HepG2 (cell line): ENCODE data around the gene SIK1. TPM values are rescaled to one million over a fixed set of nuclear protein-coding genes. Genes with fewer than 3 reads are reported as not detected.
A peak's percentile ranks its signal among the peaks of the same experiment; 100 is the strongest.

ENCODE experiments used
- ATF1 ChIP-seq: IDR thresholded peaks from 2 replicates; pipeline ENCODE4 v1.6.1; 2016; ENCODE audit warnings: mild to moderate bottlenecking, control low read depth
- ATRX ChIP-seq: sonication (generic); formaldehyde crosslinking; IDR thresholded peaks from 2 replicates; pipeline ENCODE4 v1.4.0; 2020; ENCODE audit warnings: missing genetic modification reagents, borderline replicate concordance
- DPF2 ChIP-seq: sonication (generic); formaldehyde crosslinking; IDR thresholded peaks from 2 replicates; pipeline ENCODE4 v1.4.0; 2020; ENCODE audit warnings: mild to moderate bottlenecking, low read depth, missing genetic modification reagents, borderline replicate concordance
- ELF1 ChIP-seq: sonication (generic); formaldehyde crosslinking; IDR thresholded peaks from 2 replicates; pipeline ENCODE4 v1.4.0; 2020; ENCODE audit warnings: missing genetic modification reagents
- HNRNPK ChIP-seq: fragments of 200-400 bp; formaldehyde crosslinking; IDR thresholded peaks from 2 replicates; pipeline ENCODE4 v1.6.1; 2018; ENCODE audit warnings: low read length, low read depth, moderate library complexity, mild to moderate bottlenecking; ENCODE audit not compliant: poor library complexity, severe bottlenecking
- KLF13 ChIP-seq: sonication (generic); formaldehyde crosslinking; IDR thresholded peaks from 2 replicates; pipeline ENCODE4 v1.4.0; 2020; ENCODE audit warnings: mild to moderate bottlenecking, missing genetic modification reagents
- MLXIP ChIP-seq: sonication (generic); formaldehyde crosslinking; IDR thresholded peaks from 2 replicates; pipeline ENCODE4 v1.9.0; 2021; ENCODE audit warnings: missing genetic modification reagents, borderline replicate concordance
- ONECUT2 ChIP-seq: sonication (generic); formaldehyde crosslinking; IDR thresholded peaks from 2 replicates; pipeline ENCODE4 v1.4.0; 2020; ENCODE audit warnings: missing genetic modification reagents
- RARA ChIP-seq: IDR thresholded peaks from 2 replicates; pipeline ENCODE4 v1.6.1; 2016; ENCODE audit warnings: missing genetic modification reagents, missing compliant biosample characterization
- SAP130 ChIP-seq: IDR thresholded peaks from 2 replicates; pipeline ENCODE4 v1.6.1; 2016; ENCODE audit warnings: low read depth
- SIN3A ChIP-seq: IDR thresholded peaks from 2 replicates; pipeline ENCODE4 v1.6.1; 2011; ENCODE audit warnings: low read depth, mild to moderate bottlenecking, control low read depth, low read length, borderline replicate concordance
- ZFY ChIP-seq: sonication (generic); formaldehyde crosslinking; IDR thresholded peaks from 2 replicates; pipeline ENCODE4 v1.4.0; 2020; ENCODE audit warnings: missing genetic modification reagents
- ZNF225 ChIP-seq: sonication (generic); formaldehyde crosslinking; IDR thresholded peaks from 2 replicates; pipeline ENCODE4 v1.4.0; 2020; ENCODE audit warnings: mild to moderate bottlenecking, missing genetic modification reagents
- ZNF230 ChIP-seq: sonication (generic); formaldehyde crosslinking; IDR thresholded peaks from 2 replicates; pipeline ENCODE4 v1.4.0; 2020; ENCODE audit warnings: mild to moderate bottlenecking, missing genetic modification reagents
- ZNF501 ChIP-seq: sonication (generic); formaldehyde crosslinking; IDR thresholded peaks from 2 replicates; pipeline ENCODE4 v1.5.1; 2020; ENCODE audit warnings: mild to moderate bottlenecking, moderate library complexity, missing genetic modification reagents
- ZNF776 ChIP-seq: sonication (generic); formaldehyde crosslinking; IDR thresholded peaks from 2 replicates; pipeline ENCODE4 v1.4.0; 2020; ENCODE audit warnings: mild to moderate bottlenecking, missing genetic modification reagents
- ZNF780A ChIP-seq: sonication (generic); formaldehyde crosslinking; IDR thresholded peaks from 2 replicates; pipeline ENCODE4 v1.8.0; 2022; ENCODE audit warnings: mild to moderate bottlenecking, missing genetic modification reagents, moderate library complexity
- polyA plus RNA-seq, 8 experiments: library from polyadenylated mRNA; depleted of rRNA in 3 of 8; stranded (reverse) in 7 of 8; unstranded in 1 of 8; fragments of >200 nt; fragmentation: Illumina TruSeq in 4 of 8; extraction: Trizol in 4 of 8; gene quantifications; 2 replicates each; pipeline versions ENCODE4 v1.2.1 to v1.2.3, GENCODE V29; 2011 to 2016; ENCODE audit warnings: low read depth in 4 of 8, missing spikeins in 1 of 8, mixed read lengths in 1 of 8; ENCODE audit not compliant: insufficient read depth in 1 of 8
- total RNA-seq, 5 experiments: library from RNA; depleted of rRNA; stranded (reverse); fragments of >200 nt; fragmentation: Illumina TruSeq; extraction: Trizol; gene quantifications; 2 replicates each; pipeline ENCODE4 v1.2.3, GENCODE V29; 2016; ENCODE audit warnings: low read depth in 1 of 5
- TF ChIP-seq, protein P1 (sequence below): sonication (generic); formaldehyde crosslinking; IDR thresholded peaks from 2 replicates; pipeline ENCODE4 v1.4.0; 2020; ENCODE audit warnings: missing genetic modification reagents, borderline replicate concordance
- TF ChIP-seq, protein P2 (sequence below): sonication (generic); formaldehyde crosslinking; IDR thresholded peaks from 2 replicates; pipeline ENCODE4 v1.4.0; 2020; ENCODE audit warnings: missing genetic modification reagents, borderline replicate concordance
- TF ChIP-seq, protein P3 (sequence below): sonication (generic); formaldehyde crosslinking; IDR thresholded peaks from 2 replicates; pipeline ENCODE4 v1.8.0; 2022; ENCODE audit warnings: mild to moderate bottlenecking, missing genetic modification reagents, moderate library complexity

Gene SIK1
- total and polyA plus RNA-seq, 2 of the 13 experiments (the other 11 are each of a cell fraction or from before 2014, with no cell fraction given): 4.5 to 14.5 TPM

- TF ChIP-seq, protein P1, sequence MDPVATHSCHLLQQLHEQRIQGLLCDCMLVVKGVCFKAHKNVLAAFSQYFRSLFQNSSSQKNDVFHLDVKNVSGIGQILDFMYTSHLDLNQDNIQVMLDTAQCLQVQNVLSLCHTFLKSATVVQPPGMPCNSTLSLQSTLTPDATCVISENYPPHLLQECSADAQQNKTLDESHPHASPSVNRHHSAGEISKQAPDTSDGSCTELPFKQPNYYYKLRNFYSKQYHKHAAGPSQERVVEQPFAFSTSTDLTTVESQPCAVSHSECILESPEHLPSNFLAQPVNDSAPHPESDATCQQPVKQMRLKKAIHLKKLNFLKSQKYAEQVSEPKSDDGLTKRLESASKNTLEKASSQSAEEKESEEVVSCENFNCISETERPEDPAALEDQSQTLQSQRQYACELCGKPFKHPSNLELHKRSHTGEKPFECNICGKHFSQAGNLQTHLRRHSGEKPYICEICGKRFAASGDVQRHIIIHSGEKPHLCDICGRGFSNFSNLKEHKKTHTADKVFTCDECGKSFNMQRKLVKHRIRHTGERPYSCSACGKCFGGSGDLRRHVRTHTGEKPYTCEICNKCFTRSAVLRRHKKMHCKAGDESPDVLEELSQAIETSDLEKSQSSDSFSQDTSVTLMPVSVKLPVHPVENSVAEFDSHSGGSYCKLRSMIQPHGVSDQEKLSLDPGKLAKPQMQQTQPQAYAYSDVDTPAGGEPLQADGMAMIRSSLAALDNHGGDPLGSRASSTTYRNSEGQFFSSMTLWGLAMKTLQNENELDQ (CRISPR knock-in tag): no peak
- TF ChIP-seq ZNF776 (CRISPR knock-in tag): no peak
- TF ChIP-seq DPF2 (CRISPR knock-in tag): no peak
- no peak for TF ChIP-seq ZNF501 (CRISPR knock-in tag)
- TF ChIP-seq MLXIP (CRISPR knock-in tag): no peak
- TF ChIP-seq SAP130 (CRISPR knock-in tag): peak; percentile 76
- no peak for TF ChIP-seq ZNF225 (CRISPR knock-in tag)
- TF ChIP-seq KLF13 (CRISPR knock-in tag): no peak
- no peak for TF ChIP-seq ATRX (CRISPR knock-in tag)
- no peak for TF ChIP-seq HNRNPK
- no peak for TF ChIP-seq ZNF230 (CRISPR knock-in tag)
- TF ChIP-seq ELF1 (CRISPR knock-in tag): no peak
- TF ChIP-seq, protein P2, sequence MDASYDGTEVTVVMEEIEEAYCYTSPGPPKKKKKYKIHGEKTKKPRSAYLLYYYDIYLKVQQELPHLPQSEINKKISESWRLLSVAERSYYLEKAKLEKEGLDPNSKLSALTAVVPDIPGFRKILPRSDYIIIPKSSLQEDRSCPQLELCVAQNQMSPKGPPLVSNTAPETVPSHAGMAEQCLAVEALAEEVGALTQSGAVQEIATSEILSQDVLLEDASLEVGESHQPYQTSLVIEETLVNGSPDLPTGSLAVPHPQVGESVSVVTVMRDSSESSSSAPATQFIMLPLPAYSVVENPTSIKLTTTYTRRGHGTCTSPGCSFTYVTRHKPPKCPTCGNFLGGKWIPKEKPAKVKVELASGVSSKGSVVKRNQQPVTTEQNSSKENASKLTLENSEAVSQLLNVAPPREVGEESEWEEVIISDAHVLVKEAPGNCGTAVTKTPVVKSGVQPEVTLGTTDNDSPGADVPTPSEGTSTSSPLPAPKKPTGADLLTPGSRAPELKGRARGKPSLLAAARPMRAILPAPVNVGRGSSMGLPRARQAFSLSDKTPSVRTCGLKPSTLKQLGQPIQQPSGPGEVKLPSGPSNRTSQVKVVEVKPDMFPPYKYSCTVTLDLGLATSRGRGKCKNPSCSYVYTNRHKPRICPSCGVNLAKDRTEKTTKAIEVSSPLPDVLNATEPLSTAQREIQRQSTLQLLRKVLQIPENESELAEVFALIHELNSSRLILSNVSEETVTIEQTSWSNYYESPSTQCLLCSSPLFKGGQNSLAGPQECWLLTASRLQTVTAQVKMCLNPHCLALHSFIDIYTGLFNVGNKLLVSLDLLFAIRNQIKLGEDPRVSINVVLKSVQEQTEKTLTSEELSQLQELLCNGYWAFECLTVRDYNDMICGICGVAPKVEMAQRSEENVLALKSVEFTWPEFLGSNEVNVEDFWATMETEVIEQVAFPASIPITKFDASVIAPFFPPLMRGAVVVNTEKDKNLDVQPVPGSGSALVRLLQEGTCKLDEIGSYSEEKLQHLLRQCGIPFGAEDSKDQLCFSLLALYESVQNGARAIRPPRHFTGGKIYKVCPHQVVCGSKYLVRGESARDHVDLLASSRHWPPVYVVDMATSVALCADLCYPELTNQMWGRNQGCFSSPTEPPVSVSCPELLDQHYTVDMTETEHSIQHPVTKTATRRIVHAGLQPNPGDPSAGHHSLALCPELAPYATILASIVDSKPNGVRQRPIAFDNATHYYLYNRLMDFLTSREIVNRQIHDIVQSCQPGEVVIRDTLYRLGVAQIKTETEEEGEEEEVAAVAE (CRISPR knock-in tag): no peak
- TF ChIP-seq SIN3A: no peak
- TF ChIP-seq, protein P3, sequence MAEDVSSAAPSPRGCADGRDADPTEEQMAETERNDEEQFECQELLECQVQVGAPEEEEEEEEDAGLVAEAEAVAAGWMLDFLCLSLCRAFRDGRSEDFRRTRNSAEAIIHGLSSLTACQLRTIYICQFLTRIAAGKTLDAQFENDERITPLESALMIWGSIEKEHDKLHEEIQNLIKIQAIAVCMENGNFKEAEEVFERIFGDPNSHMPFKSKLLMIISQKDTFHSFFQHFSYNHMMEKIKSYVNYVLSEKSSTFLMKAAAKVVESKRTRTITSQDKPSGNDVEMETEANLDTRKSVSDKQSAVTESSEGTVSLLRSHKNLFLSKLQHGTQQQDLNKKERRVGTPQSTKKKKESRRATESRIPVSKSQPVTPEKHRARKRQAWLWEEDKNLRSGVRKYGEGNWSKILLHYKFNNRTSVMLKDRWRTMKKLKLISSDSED: no peak
- 0 out of 2 replicates have a peak, but pooled peaks have one; percentile 27 for TF ChIP-seq RARA (CRISPR knock-in tag)
- no peak for TF ChIP-seq ONECUT2 (CRISPR knock-in tag)
- no peak for TF ChIP-seq ATF1 (CRISPR knock-in tag)
- no peak for TF ChIP-seq ZNF780A (CRISPR knock-in tag)
- TF ChIP-seq ZFY: no peak
Observed at GRCh38 chr21:43364851-43365424, 62.0 kb downstream of the SIK1 start (continued).
